ENCODE measurements around the gene ARL10.
"Not testable (repeated sequence)": the region's sequence is repeated elsewhere in the genome, so short reads cannot be mapped to it uniquely, and the experiment has no call there.

DNA sequence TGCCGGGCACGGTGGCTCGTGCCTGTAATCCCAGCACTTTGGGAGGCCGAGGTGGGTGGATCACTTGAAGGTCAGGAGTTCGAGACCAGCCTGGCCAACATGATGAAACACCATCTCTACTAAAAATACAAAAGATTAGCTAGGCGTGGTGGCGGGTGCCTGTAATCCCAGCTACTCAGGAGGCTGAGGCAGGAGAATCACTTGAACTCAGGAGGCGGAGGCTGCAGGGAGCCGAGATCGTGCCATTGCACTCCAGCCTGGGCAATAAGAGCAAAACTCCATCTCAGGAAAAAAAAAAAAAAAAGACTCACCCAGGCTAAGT lies 42.9 kb downstream of the ARL10 start:
- TF ChIP-seq, protein P1, sequence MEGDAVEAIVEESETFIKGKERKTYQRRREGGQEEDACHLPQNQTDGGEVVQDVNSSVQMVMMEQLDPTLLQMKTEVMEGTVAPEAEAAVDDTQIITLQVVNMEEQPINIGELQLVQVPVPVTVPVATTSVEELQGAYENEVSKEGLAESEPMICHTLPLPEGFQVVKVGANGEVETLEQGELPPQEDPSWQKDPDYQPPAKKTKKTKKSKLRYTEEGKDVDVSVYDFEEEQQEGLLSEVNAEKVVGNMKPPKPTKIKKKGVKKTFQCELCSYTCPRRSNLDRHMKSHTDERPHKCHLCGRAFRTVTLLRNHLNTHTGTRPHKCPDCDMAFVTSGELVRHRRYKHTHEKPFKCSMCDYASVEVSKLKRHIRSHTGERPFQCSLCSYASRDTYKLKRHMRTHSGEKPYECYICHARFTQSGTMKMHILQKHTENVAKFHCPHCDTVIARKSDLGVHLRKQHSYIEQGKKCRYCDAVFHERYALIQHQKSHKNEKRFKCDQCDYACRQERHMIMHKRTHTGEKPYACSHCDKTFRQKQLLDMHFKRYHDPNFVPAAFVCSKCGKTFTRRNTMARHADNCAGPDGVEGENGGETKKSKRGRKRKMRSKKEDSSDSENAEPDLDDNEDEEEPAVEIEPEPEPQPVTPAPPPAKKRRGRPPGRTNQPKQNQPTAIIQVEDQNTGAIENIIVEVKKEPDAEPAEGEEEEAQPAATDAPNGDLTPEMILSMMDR (IDR thresholded peaks at IDR 0.05) = not testable (repeated sequence)
- not testable (repeated sequence) for TF ChIP-seq EP300 (IDR thresholded peaks at IDR 0.05)

Data from tibial nerve (tissue), 4 donors.